Embryonic facial prominence (tissue), 1 donor: ENCODE data around the gene RNASE8.

Source experiments
- DNase-seq: peaks from one replicate; pipeline ENCODE4 v3.0.0-alpha.2; 2016; ENCODE audit errors: extremely low spot score

RNASE8 gene

DNA sequence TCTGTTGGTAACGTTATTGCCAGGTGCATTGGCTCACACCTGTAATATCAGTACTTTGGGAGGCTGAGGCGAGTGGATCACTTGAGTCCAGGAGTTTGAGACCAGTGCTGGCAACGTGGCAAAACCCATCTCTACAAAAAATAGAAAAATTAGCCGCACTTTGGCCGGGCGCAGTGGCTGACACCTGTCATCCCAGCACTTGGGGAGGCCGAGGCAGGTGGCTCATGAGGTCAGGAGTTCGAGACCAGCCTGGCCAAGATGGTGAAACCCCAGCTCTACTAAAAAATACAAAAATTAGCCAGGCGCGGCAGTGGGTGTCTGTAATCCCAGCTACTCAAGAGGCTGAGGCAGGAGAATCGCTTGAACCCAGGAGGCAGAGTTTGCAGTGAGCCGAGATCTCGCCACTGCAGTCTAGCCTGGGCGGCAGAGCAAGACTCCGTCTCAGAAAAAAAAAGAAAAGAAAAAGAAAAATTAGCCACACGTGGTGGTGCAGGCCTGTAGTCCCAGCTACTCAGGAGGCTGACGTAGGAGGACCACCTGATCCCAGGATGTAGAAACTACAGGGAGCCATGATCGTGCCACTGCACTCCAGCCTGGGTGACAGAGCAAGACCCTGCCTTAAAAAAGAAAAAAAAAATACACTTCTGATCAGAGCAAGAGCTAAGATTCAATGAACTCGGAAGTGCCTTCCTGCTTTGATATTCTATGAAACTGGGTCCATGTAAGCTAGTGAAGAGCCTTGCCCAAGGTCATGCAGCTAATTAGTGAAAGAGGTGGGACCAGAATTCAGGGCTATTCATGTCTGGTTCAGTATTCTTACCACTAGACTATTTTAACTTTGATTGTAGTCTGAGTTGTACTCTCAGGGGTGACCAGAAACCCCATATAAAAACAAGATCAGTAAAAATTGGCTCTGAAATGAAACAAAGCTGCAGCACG lies 4.2 kb upstream of the RNASE8 start:
- DNase-seq, result no peak

DNA sequence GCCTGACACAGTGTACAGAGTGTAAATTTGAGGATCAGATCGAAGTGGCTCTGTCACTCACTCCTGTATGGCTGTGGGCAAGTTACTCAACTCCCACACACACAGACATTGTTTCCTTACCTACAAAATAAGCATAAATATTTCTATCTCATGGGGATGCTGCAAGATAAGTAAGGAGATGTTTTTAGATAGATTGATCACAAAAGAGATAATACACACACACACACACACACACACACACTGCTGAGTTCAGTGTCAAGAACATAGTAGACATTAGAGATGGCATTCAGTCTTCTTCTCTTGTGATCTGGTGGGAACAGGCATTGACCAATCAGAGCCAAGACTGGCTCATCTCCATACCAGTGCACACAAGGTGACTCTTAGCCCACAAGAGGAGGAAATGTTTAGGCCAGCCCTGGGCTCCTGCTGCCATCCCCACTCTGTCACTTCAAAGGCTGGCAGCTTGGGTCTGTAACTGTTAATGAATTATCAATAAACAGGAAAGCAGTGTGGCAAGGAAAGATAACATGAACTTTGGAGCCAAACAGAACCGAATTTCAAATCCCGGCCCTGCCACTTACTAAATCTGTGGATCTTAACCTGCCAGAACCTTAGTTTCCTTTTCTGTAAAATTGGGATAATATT lies 3.4 kb upstream of the RNASE8 start:
- DNase-seq, result no peak

DNA sequence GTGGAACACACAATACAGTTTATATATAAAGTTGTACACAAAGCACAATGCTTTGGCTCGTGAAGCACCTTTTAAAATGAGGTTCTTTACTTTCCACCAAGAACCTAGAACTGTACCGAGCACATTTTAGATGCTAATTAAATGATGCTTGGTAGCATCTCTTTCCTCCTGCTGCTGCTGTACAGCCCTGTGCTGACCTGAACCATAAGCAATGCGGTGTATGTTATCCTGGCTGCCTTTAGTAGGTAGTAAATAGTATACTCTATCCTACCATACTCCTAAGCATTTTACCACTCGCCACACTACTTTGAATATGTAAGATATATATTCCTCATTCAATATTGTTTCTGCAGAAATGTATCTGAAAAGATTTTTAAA lies 2.9 kb upstream of the RNASE8 start:
- DNase-seq, result no peak

DNA sequence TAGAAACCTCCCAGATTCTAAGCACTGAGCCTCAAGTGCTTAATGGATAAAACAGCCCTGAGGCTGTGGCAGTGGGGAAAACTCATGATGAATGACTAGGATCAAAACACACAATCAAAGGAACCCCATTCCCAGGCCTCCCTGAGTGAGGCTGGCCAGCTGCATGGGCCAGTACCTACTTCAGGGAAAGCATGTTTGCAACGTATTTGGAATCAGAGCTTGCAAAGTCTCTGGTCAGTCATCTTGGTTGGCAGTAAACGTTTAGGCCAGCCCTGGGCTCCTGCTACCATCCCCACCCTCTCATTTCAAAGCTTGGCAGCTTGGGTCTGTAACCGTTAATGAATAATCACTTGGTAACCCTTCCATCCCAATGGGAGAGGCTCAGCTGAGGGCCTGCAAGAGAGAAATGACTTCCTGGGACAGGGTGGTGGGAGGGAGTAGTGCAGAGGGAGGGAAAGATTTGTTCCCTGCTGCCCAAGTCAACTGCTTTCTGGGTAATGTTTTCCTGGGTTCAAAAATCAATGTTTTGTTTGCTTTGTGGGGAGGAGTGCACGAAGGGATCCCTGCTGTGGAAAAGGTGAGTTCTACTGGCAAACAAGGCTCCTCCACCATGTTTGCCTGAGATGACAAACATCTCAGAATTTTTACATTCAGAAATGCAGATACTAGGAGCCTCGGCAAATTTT lies 2.0 kb upstream of the RNASE8 start:
- DNase-seq, result no peak

DNA sequence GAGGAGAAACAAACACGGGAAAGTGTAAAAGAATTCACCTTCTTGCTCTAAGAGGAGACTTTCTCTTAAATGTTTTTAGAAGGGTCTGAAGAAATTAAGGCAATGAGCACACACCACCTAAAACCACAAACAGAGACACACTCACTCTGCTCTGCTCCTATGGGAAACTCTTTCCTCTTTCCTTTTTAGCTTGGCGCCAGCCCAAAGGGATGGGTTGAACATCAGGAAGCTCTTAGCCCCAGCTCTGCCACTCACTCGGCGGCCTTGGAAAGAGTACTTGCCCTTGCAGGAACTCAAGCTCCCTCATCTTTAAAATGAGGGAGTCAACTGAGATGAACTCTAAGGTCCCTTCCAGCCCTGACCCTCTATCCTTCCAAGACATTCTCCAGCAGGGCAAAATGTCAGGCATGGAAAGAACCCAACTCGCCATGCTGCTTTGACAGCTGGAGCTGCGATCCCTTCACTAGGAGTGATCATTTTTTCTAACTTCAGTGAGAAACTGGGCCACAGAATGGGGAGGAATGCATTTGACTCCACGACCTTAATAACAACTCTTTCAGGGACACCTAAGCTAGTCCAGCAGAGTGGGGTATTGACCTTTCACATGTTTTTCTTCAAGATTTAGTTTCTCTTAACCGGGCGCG lies 980 bp upstream of the RNASE8 start:
- no peak for DNase-seq

DNA sequence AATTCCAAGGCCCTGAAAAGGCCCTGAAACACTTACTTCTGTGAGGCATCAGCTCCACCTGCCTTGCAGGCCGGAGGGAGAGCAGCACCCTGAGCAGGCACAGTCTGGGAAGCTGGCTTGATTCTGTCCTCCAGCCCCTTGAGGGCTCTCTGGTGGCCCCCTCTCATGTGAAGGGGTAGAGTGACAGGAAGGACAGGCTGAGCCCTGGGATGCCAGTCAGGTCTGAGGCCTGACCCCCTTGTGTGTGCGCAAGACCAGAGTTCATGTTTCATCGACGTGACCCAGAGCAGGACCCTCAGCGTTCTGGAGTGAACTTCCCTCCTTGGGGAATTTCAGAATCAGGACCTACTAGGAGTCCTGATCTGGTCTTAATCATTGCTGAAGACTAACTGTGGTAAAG lies 1.3 kb downstream of the RNASE8 start:
- DNase-seq, result no peak

DNA sequence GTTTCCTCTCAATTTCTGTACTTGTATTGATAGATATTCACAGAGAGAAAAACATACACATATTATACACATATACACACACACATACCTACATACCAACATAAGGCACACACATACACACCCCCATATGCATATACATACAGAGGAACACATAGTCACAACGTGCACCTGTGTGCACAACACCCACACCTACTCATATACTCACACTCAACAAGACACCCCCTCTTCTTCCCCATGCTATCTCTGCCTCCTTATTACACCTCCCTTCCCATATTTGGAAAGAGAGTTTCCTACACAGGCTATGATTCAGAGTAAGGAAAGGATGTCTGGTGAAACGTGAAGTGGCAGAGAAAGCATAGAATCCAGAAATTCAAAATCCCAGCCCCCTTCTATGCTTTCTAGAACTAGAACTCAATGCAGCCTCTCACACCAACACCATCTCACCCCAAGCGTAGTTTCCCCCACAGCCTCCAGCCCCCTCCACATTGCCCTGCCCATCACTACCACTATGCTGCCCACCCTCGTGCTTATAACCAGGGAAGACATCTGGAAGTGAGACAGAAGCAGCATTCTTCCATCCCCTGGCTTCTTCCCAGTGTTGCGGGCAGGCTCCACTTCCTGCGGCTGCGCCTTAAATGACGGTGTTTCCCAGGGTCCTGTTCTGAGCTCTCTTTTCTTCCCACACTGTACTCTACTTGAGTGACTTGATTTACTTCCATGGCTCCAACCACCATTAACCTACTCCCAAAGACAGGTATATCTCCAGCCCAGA lies 2.4 kb downstream of the RNASE8 start:
- DNase-seq, result no peak

DNA sequence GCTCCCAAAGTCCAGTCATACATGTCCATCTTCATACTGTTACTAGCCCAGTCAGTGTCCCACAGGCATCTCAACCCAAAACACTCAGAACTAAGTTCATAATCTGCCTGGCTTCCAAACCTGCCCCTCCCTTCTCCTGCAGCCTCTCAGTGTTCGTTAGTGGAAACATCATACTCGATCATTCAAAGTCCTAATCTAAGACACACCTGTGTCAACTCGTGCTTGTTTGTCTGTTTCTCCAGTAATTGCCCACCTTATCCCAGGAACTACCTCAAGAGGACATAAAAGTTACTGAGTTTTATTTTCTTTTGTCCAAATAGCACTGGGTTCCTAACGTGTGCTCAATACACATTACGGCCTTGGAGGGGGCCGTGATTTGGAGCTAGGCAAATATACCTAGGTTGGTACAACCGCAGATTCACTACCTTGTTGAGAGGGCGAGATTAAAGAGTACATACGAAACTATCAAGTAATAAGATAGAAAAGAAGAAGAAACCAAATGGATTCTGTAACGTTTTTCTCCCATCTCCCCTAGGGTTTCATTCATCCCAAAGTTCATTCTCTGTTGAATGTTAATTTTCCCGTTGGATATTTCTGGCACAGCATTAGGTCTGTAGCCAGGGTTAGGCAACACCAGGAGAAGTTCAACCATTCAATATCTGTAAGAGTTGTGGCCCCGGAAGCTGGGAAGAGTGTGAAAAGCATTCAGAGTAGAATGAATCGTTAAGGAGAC lies 3.2 kb downstream of the RNASE8 start:
- no peak for DNase-seq

DNA sequence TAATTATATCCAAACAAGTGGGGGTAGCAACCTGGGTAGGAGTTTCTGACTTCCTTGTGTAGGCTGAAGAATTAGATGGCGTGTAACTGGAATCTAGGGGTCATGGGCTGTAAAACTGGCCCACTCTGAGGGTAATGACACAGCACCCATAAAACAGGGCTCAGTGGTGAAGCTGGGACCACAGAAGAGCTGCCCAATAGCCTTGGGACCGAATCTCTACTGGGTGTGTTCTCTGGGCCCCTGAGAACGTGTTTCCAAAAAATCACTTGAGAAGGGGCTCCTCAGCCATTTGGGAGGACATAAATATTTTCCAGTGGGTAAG lies 3.7 kb downstream of the RNASE8 start:
- no peak for DNase-seq

DNA sequence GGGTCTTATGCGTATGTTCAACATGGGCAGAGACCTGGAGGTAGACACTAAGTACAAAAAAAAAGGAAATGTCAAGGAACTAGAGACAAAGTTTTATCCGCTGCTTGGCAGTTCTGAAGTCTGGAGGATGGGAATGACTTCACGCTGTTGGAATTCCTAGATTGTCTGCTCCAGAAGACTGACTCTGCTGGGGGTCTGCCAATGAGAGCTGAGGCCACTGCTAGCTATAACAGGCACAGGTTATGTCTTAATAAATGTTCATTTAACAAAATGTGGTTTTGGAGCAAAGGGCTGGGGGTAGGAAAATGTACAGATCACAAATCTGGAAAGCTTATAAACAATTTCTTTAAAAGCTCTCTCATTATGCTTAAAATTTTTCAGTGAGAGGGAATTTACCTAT lies 5.9 kb downstream of the RNASE8 start:
- DNase-seq, result no peak

DNA sequence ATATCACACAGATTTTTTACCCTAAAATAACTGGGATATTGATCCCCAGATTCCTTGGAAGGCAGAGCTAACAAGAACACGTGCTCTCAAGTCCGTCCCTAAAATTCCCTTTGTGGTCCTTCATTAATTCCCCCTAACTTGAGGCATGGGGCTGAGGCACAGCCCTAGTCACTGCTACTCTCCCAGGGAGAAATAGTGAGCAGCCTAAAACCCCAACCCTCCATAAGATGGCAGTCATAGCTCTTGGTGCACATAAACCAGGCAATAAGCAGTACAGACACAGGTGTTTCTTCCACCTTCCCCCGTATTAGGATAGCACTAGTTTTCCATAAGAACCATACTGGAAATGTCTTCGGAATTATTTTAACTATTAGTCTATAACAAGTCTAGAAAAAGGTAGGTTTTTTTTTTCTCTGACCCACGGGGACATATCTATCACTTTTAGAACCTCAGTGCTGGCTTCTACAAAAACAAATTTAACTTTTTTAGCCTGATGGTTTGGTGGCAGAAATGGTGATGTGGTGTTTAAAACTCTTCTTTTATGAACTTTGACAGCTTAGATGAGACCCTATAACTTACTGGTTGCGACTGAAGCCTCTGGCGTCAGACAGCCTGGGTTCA lies 9.4 kb downstream of the RNASE8 start:
- DNase-seq, result no peak

DNA sequence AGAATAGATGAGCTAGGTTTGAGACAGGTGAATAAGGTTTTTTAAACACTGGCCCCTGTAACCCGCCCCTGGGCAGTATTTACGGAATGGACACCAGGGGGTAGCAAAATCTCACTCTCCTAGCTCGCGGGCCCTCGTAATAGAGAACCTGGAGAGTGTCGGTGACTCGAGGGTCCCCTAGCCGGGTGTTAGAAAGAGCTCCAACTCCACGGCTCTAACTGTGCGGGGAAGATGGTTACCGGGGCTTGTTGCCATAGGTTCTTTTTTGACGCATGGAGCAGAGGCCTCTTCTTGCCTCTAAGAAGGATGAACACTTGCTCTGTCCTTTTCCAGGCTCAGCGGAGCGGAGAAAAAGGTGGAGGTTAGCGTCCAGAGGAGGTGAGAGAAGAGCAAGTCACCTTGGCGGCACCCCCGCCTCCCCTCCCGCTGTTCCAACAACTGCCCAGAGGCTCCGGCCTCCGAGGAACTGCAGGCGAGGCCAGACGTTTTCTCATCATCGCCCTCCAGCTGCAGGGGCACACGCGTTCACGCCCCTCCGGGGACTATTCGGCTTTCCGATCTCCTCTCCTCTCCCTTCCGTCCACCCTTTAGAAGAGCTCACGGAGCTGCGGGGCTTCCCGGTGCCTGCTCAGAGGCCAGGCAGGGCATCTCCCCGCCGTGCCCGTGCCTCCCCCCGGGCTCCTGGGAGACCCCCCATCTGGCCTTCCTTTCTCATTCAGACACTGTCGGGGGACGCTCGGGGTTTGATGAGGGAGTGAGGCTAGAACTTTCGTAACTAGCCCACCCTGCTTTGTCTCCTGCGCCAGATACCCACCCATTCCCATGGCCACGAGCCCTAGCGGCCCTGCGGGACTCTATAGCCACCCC lies 11.1 kb downstream of the RNASE8 start:
- DNase-seq, result peak; percentile 48

DNA sequence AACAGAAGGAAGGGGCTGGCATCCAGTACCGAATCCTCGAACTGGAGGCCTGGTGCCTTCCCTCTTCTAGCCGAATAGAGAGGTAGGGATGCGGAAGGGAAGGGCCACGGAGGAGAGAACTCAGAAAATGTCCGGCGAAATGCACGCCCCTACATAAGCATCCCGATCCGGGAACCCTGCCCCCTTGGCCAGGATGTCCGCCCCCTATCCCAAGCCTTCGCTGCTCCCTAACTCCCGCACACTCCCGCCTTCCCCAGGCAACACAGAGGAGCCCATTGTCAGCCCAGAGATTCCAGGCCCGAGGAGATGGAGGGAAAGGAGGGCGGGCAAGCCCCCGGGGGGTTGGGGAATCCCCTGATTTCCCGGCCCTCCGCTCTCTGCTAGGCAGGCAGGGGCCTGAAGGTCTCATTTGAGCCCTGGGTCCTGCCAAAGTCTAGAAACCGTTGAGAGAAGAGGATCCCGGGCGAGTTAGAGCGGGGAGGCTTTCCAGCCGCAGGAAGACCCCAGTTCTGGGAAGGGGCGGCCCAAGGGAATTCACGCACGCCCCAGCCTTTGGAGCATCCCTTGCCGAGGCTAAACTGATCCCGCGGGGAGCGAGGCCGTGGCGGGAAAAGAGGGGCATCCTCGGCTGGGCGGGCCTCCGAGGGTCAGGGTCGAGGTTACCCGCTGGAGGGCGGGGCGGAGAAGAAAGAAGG lies 11.9 kb downstream of the RNASE8 start:
- peak; percentile 51 for DNase-seq

DNA sequence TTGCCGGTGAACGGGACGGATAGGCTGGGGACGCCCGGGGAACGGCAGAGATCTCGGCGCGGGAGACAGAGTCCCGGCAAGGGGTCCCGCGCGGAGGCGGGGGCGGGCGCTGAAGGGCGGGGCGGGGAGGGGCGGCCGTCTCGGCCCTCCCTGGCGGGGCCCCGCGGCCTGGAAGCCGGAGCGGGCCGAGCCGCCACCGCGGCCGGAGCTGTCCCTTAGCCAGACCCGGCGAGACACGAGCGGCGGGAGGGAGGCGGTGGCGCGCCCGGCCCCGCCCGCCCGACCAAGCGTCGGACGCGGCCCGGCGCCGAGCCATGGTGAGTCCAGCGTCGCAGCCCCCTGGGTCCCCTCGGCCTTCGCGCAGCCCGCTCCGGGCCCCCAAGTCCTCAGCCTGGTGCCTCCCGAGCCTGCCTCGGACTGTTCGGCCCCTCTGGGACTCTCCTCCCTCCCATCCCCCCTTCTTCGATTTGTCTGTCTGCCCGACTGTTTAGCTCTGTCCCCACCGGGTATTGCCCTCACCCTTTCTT lies 12.5 kb downstream of the RNASE8 start, which contains the start of gene ARHGEF40:
TSS of gene ARHGEF40 (plus strand) at position 222 of the 527 bp plus-strand sequence. CDS start at position 315, 93 bp downstream.
- DNase-seq, result peak; percentile 36

DNA sequence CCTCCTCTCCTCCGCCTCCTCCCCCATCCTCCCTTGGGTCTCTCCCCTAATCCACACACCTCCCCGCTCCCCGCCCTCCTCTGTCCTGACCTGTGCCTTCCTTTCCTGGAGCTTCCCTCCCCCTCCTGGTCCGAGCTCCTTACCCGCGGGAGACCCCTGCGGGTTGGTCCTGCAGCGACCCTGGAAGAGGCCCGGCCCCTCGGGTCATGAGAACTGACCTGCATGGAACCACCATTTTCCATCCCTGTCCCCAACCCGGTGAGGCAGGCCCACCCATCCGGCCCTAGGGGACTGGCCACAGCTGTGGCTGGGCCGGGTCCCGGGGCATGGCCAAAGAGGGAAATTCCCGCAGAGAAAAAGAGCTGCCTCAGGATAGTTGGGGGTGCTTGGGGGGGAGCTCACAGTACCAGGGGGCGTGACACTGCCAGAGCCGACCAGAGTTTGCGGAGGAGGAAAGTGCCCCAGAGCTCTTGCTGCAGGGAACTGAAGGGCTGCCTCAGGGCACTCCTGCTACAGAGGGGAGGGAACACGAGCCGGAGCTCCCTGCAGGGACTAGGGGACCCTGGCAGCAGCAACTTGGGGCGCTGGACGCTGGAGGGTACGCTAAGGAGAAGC lies 13.1 kb downstream of the RNASE8 start:
- peak; percentile 47 for DNase-seq

DNA sequence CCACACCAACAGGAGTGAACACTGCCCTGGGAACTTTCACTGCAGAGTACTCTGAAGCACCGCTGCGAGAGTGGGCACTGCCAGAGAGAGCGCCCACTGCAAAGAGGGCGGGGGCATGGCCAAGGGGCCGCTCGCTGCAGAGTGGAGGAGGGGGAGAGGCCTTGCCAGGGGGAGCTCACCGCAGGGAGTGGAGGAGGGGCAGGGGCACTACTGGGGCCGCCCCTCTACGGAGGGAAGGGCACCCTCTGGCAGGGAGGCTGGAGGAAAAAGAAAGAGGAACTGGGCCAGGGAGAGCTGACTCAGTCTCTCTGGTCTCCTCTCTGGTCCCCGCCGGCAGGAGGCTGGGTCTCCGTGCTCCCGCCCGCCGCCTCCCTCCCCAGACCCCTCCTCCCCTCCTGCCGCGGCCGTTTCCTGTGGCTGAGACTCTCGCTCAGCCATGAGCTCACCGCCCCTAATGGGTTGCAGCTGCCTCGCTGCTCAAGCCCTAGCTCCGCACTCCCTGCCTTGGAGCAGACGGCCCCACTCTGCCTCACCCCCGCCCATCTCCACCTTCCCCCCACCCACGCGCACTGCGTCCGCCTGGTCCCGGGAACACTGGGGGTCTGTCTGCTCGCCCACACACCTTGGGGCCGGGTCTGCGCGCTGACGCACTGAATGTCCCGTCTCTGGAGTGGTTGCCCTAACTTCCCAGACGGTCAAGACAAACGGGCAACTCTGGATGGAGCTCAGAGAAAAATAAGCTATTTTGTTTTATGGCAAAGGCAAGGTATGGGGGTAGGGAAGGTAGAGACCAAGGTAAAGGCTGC lies 13.8 kb downstream of the RNASE8 start:
- peak; percentile 95 for DNase-seq

DNA sequence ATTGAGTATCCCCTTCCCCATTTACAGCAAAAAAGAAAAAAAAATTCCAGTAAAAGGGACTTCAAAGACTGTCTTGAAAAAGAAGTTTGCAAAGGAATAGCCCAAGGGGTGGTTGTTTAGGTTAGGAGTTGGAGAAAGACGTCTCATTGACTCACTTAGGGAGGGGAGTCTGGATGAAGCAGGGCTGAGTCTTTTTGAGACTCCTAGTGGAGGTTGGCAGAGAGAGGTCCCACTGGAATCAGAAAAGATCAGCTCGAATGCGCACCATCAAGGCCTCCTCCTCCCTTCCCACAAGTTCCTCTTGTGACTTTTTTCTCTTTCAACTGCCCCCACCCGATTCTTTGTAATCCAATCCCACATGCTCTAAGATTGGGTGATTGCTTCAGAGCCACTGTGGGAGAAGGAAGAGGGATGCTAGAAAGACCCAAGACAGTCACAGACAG lies 14.4 kb downstream of the RNASE8 start:
- DNase-seq, result peak; percentile 52
